ENCODE results near the gene SNAPIN. TPM values are rescaled to one million over a fixed set of nuclear protein-coding genes. Genes with fewer than 3 reads are reported as not detected.

SNAPIN gene
- total RNA-seq, 1 experiment from 2014 or later = 46.8 TPM

- peaks cover 11% of the 10 kb centered on the region; the same call in 1 of the 2 replicates for H3K4me1 ChIP-seq (ENCODE audit: control insufficient read depth, insufficient read depth, low read length)
- intact Hi-C loops (cut with micrococcal nuclease; ENCODE audit: unreplicated experiment) (loop anchor here (5.0 to 10.0 kb wide), 2 partner anchors 85 to 152 kb away; no protein-coding TSS in a partner anchor), in situ Hi-C loops (cut with HindIII; ENCODE audit: low pct_unique_long_range_greater_than_20kb, low sequenced_read_pairs) (no loop called here)
- H3K4me3 ChIP-seq (ENCODE audit: low read depth in 2 of 2, low read length in 2 of 2) = peak overlapping the region; percentile 69 to 84
- peaks cover 28% of the 10 kb centered on the region for H3K36me3 ChIP-seq (ENCODE audit: control insufficient read depth, insufficient read depth, low read length)
- H3K27ac ChIP-seq (ENCODE audit: low read length) = peak overlapping the region; percentile 88
- no peak for DNase-seq (ENCODE audit: low read depth, low spot score)
- no peaks in the 10 kb centered on the region for H3K9me3 ChIP-seq (ENCODE audit: control insufficient read depth, insufficient read depth, low read depth, low read length)
- H3K27me3 ChIP-seq (ENCODE audit: control insufficient read depth, insufficient read depth, low read length) = no peaks in the 10 kb centered on the region
- POLR2A ChIA-PET = no interaction called here
- BruUV-seq (replicated peaks) = TSS peak; percentile 89
- ATAC-seq = no peak
- CTCF ChIA-PET = no interaction called here
- TF ChIP-seq TCF7L2 (IDR thresholded peaks at IDR 0.05; ENCODE audit: low read depth, low read length) (no peak), POLR2AphosphoS5 (IDR thresholded peaks at IDR 0.05; ENCODE audit: low read depth, low read length) (no peak), SIN3A (IDR thresholded peaks at IDR 0.05; ENCODE audit: borderline replicate concordance, insufficient read depth, low read depth, low read length) (no peak), REST (IDR thresholded peaks at IDR 0.05; ENCODE audit: insufficient read depth in 1 of 2, low read depth in 2 of 2, low read length in 1 of 2) (no peak), CTCF (IDR thresholded peaks at IDR 0.05) (no peak)
Measured at GRCh38 chr1:153659656-153660055, 1.2 kb downstream of the SNAPIN start.

GRCh38 chr1:153661111-153661708 is 2.7 kb downstream of the SNAPIN start:
- peak overlapping the region; percentile 49; the same call in 1 of the 2 replicates for H3K27ac ChIP-seq (ENCODE audit: low read length)
- DNase-seq (ENCODE audit: low read depth, low spot score) (no peak), ATAC-seq (no peak)
- BruUV-seq (replicated peaks) = TSS peak; percentile 60
- H3K4me3 ChIP-seq (ENCODE audit: low read depth in 2 of 2, low read length in 2 of 2) = no peak overlapping the region
- H3K27me3 ChIP-seq (ENCODE audit: control insufficient read depth, insufficient read depth, low read length) = no peaks in the 10 kb centered on the region
- intact Hi-C loops (cut with micrococcal nuclease; ENCODE audit: unreplicated experiment) (loop anchor here (5.0 kb wide), 1 partner anchor 154 kb away; no protein-coding TSS in a partner anchor), in situ Hi-C loops (cut with HindIII; ENCODE audit: low pct_unique_long_range_greater_than_20kb, low sequenced_read_pairs) (no loop called here)
- H3K9me3 ChIP-seq (ENCODE audit: control insufficient read depth, insufficient read depth, low read depth, low read length) = no peaks in the 10 kb centered on the region
- peaks cover 39% of the 10 kb centered on the region for H3K36me3 ChIP-seq (ENCODE audit: control insufficient read depth, insufficient read depth, low read length)
- ChIA-PET CTCF (no interaction called here), POLR2A (no interaction called here)
- H3K4me1 ChIP-seq (ENCODE audit: control insufficient read depth, insufficient read depth, low read length) = peaks cover 11% of the 10 kb centered on the region; the same call in 1 of the 2 replicates
- TF ChIP-seq TCF7L2 (IDR thresholded peaks at IDR 0.05; ENCODE audit: low read depth, low read length) (no peak), POLR2AphosphoS5 (IDR thresholded peaks at IDR 0.05; ENCODE audit: low read depth, low read length) (peak; percentile 26; the same call in 1 of the 2 replicates)

GRCh38 chr1:153662269-153662668 is 3.8 kb downstream of the SNAPIN start:
- Histone ChIP-seq H3K9me3 (ENCODE audit: control insufficient read depth, insufficient read depth, low read depth, low read length) (no peaks in the 10 kb centered on the region), H3K36me3 (ENCODE audit: control insufficient read depth, insufficient read depth, low read length) (peaks cover 39% of the 10 kb centered on the region), H3K27ac (ENCODE audit: low read length) (no peak overlapping the region), H3K27me3 (ENCODE audit: control insufficient read depth, insufficient read depth, low read length) (no peaks in the 10 kb centered on the region), H3K4me1 (ENCODE audit: control insufficient read depth, insufficient read depth, low read length) (peaks cover 11% of the 10 kb centered on the region; the same call in 1 of the 2 replicates), H3K4me3 (ENCODE audit: low read depth in 2 of 2, low read length in 2 of 2) (no peak overlapping the region)
- in situ Hi-C loops (cut with HindIII; ENCODE audit: low pct_unique_long_range_greater_than_20kb, low sequenced_read_pairs) = no loop called here
- TSS peak; percentile 82 for BruUV-seq (replicated peaks)
- ChIA-PET CTCF (no interaction called here), POLR2A (no interaction called here)
- TF ChIP-seq CTCF (IDR thresholded peaks at IDR 0.05) = no peak
- no peak for TF ChIP-seq SIN3A (IDR thresholded peaks at IDR 0.05; ENCODE audit: borderline replicate concordance, insufficient read depth, low read depth, low read length)
- TF ChIP-seq REST (IDR thresholded peaks at IDR 0.05; ENCODE audit: insufficient read depth in 1 of 2, low read depth in 2 of 2, low read length in 1 of 2) = no peak
- TF ChIP-seq TCF7L2 (IDR thresholded peaks at IDR 0.05; ENCODE audit: low read depth, low read length) = no peak
- TF ChIP-seq POLR2AphosphoS5 (IDR thresholded peaks at IDR 0.05; ENCODE audit: low read depth, low read length) = no peak
- intact Hi-C loops (cut with micrococcal nuclease; ENCODE audit: unreplicated experiment) = loop anchor here (5.0 kb wide), 1 partner anchor 155 kb away; no protein-coding TSS in a partner anchor
- DNase-seq (ENCODE audit: low read depth, low spot score) = no peak
- ATAC-seq = no peak

Data from Panc1 (cell line).